Heart left ventricle (tissue), 13 donors: ENCODE results near the gene PELI3.

Experiments
- POLR2A ChIP-seq, 2 donors: fragments of 450-650 bp; IDR thresholded peaks; one replicate each; pipeline ENCODE4 v1.6.1; 2017; ENCODE audit warnings: antibody characterized with exemption in 2 of 2, mild to moderate bottlenecking in 2 of 2, moderate library complexity in 2 of 2
- TF ChIP-seq, protein P1 (sequence below), 12 donors: fragments of 200-600 bp; sonication (generic) in 4 of 12; IDR thresholded peaks; one replicate each; pipeline versions ENCODE4 v1.5.0 to v1.8.0; 2018 to 2022; ENCODE audit warnings: antibody characterized with exemption in 12 of 12, mild to moderate bottlenecking in 5 of 12
- donor health status: ischemic (EF 13 %, LVEDD 7.1; RV severe dilation, severe dysfunction).
- donor health status: DM: no; HTN: yes; CAD: no.
- donor health status: DM: no; HTN: no; CAD: no.
- donor health status: ischemic (EF 25% LVEDD 6.9; RV normal size, moderate dysfunction).
- donor health status: ischemic (EF 25% LVEDD 5.7; RV mildly dilated, moderate dysfunction).
- donor health status: ischemic (EF 35%, LVEDD 5.7; RV mildly dilated, moderate dysfunction).
- donor health status: nonischemic (EF 11% LVEDD 7.7; RV severe dilation, severe dysfunction).
- donor health status: DM: yes; HTN: yes; CAD: no.
- donor health status: PGD.
- donor health status: ischemic (EF 29% LVEDD 5.4; RV normal size, mild dysfunction).
- donor health status: nonischemic (EF 23%, LVEDD 6.1; RV moderate dilation, normal function).

DNA sequence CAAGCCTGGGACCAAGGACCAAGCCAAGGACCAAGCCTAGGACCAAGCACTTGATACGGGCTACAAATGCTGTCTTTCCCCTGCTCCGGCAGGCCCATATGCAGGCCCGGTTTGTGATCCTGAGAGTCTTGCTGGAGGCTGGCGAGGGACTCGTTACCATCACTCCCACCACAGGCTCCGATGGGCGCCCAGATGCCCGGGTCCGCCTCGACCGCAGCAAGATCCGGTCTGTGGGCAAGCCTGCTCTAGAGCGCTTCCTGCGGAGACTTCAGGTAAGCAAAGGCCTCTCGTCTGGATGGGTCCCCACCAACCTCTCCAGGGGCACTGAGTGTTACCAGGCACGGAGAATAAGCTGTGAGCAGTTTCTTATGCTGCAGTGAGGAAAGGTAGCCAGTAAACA, 30.5 kb downstream of the PELI3 start:
- TF ChIP-seq, protein P1, sequence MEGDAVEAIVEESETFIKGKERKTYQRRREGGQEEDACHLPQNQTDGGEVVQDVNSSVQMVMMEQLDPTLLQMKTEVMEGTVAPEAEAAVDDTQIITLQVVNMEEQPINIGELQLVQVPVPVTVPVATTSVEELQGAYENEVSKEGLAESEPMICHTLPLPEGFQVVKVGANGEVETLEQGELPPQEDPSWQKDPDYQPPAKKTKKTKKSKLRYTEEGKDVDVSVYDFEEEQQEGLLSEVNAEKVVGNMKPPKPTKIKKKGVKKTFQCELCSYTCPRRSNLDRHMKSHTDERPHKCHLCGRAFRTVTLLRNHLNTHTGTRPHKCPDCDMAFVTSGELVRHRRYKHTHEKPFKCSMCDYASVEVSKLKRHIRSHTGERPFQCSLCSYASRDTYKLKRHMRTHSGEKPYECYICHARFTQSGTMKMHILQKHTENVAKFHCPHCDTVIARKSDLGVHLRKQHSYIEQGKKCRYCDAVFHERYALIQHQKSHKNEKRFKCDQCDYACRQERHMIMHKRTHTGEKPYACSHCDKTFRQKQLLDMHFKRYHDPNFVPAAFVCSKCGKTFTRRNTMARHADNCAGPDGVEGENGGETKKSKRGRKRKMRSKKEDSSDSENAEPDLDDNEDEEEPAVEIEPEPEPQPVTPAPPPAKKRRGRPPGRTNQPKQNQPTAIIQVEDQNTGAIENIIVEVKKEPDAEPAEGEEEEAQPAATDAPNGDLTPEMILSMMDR (IDR thresholded peaks at IDR 0.05) = no peak
- TF ChIP-seq POLR2A (IDR thresholded peaks at IDR 0.05) = no peak
